GM18868 (cell line): ENCODE results near the gene CCDC14.
"Not testable (repeated sequence)": the region's sequence is repeated elsewhere in the genome, so short reads cannot be mapped to it uniquely, and the experiment has no call there.

Experiments used
- ATAC-seq: cut with Tn5 transposase; IDR thresholded peaks from one replicate; pipeline ENCODE4 v1.9.1; 2021; ENCODE audit warnings: mild to moderate bottlenecking, moderate library complexity; ENCODE audit not compliant: unreplicated experiment

Gene CCDC14

DNA sequence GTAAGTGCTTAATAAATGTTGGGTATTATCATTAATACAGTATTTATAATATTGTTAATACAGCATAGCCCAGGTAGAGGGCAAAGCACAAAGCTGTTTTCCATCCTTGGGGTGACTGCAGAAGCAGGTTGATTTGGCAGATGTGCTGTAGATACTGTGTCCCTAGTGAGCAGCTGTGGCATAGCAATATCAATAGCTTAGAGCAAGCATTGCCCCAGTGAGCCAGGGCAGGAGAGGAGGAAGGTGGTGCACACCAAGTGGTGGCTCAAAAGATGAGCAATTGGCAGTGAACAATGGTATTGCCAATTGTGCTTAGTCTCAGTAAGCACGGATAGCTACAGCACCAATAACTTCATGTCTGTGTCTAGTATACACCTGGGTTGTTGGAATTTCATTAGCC lies 5.8 kb upstream of the CCDC14 start:
- not testable (repeated sequence) for ATAC-seq

DNA sequence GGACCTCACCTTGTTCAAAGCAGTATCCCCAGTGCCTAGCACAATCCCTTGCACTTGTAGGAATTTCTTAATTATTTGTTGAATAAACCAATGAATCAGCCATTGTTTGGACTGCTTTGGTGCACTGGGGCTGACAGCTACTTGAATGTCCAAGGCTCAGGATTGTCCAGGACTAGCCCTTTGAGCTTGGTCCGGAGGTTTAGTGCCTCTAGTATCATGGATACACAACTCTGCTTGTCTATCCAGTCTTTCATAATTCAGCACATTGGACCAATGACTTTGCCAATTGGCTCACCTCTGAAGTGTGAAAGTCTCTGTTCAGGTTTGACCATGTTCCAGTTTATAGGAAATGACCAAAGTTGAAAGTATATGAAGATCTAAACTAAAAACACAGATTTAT lies 3.8 kb upstream of the CCDC14 start:
- ATAC-seq, result not testable (repeated sequence)

DNA sequence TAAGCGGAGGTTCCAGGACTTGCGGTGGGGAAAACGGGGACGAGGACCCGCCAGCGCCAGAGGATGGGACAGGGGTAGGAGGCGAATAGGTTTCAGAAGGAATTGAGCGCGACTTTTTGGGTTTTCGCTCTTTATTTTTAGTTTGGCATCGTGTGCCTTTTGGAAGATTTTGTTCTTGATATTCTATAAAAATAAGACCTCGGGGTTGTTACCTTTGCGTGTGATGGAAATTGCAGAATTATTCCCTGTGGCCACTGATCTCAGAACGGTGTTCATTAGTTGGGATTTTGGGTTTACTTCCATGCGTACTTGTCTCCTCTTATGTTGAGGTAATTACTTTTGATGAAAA lies 453 bp upstream of the CCDC14 start:
- ATAC-seq, result no peak

DNA sequence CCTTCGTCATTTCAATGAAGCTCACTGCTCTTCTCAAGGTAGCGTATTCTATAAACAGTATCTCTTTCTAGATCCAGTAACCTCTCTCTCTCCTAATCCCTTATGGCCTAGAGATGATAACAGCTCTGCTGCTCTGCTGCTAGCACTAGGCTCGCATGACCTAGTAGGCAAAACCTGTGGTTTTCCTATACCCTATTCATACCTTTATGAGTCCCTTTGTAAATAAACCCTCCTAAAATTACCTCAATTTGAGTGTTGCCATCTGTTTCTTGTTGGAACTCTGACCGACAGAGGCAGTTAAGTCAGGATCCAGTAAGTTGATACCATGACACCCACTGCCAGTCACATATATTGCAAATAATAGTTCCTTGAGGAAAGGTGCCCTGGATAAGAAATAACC lies 7.3 kb downstream of the CCDC14 start:
- ATAC-seq, result peak; percentile 92

DNA sequence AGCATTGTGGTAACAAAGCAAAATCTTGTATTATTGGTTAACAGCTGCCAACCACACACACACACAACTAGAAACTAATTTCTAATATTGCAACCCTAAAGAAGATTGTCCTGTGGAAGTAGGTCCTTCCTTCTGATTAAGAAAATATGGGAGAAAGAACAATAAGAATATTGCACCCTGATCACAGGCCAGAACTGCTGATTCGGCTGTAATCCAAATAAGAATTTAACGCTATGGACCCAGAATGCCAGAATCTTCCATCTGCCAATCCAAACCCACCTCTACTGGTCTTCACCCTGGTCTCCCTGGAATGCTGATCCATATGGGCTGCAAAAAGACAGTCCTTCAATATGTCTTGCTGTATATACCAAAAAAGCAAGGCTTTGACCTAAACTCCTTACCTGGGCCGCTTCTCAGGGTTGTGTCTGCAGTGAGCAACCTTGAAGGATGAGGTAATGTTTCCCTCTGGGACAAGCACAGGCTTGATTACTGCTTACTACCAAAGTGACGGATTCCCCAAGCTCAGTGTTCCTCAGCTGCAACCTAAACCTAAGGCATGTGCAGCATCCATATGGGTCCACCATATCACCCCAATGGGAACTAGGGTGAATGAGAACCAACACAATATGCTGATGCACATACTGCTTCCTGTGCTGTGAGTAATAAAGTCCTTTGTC lies 8.0 kb downstream of the CCDC14 start:
- peak; percentile 50 for ATAC-seq

DNA sequence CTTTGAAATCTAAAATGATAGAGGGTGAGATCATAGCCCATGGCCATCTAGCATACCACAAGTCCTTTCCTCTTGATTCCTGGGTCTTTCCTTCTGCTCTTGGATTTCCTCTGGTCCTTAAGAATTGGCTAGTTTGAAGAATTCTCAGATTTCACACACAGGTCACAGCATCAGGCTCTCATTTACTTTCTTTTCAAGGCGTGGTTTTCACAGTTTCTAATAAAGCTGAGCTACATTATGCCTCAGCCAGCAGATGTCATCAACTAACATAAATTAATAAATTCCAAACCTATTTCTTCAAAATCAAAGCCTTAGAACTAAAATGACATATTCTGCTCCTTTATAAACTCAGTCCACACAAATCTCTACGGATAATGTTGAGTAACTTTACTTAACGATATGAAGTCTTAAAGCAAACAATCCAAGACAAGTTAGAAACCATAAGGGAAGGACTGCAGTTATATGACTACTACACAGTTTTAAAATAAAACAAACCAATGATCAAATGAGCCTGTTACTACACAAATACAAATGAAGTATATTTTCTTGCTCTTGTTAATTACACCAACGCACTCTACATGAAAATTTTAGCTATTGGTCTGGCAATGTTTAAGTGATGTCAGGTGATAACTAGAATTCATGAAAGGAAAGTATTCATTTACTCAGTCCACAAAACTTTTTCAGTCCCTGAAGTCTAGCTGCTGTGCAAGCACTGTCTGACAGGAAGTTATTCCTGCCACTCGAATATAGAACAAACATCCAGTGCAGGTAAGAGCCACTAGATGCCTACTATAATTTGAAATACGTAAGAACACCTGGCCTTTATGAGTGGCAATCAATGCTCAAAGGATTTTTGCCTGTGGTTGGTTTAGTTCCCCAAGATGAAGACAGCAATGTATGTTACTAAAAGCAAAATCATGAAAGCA lies 9.2 kb downstream of the CCDC14 start:
- ATAC-seq, result no peak

DNA sequence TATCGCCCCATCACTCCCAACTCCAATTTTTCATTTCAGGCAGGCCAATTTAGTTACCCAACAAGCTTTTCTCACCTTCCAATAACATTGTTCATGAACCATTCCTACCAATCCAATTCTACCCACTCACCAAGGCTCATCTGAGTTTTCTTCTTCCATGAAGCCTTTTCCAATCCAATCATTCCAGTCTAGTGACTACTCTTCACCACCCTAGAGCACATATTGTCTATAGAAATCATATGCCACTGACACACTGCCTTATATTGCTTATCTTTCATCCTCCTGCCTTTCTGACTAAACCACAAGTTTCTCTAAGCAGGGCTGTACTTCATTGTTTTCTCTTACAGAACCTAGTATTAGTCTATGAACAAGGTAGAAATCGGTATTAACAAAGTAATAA lies 11.4 kb downstream of the CCDC14 start:
- ATAC-seq, result no peak

DNA sequence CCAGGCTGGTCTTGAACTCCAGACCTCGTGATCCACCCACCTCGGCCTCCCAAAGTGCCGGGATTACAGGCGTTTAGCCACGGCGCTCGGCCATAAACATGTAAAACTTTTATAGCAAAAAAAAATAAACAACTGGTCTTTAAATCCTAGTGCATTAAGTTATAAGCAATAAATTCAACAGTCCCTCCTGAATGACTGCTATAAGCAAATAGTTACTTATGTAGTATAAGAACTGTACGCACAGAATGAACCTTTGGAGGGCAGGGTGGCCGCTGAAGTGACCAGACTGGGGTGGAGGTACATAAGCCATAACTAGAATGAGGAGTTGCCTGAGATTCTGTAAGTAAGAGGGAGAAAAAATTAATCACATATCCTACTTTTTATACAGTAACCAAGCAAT lies 12.6 kb downstream of the CCDC14 start:
- no peak for ATAC-seq

DNA sequence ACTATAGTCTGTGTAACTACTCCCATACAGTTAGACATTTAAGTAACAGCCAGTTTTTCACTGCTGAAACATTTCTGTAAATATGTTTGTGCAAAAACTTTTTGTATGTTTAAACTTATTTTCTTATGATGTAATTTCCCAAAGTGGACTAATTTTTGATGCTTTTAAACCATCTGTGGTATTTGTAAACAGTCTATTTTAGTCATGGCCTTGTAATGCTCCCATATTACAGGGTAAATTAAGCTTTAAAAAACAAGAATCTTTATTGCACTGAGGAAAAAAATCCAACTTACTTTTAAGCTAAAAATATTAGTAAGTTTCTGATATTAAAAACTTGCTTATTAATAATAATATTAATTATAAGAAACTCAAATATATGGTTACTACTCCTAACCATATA lies 13.5 kb downstream of the CCDC14 start:
- no peak for ATAC-seq

DNA sequence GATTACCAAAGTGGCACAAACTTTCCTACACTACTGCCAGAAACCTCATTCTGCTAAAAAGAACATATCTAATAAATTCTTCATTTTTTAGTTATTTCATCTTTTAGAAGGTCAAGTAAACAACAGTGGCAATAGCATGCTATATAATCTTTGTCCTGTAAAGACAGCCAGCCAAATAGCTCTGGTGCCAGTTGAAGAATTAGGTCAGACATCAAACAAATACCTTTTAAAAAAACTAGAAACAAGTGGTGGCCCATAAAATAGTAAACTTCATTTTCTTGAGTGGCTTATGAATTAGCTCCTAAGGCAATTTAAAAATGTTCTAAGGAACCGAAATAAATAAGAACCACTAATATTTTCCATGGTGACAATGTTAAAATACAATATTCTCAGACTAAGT lies 19.5 kb downstream of the CCDC14 start:
- no peak for ATAC-seq

DNA sequence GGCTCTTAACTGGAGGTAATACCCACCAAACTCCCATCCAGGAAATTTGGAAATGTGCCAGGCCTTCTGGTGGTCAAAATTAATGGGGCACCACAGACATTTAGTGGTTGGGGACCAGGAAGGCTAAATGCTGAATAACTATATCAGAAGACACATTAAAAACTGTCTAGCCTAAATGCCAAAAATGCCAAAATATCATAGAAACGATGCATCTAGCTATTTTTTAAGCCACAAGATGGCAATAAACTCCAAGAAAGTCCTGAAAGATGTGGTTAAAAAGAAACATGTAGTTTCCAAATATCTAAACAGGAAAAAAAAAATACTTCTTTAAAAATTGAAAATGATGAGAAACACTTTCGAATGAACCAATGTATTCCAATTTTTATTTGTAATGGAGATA lies 19.9 kb downstream of the CCDC14 start:
- ATAC-seq, result no peak

DNA sequence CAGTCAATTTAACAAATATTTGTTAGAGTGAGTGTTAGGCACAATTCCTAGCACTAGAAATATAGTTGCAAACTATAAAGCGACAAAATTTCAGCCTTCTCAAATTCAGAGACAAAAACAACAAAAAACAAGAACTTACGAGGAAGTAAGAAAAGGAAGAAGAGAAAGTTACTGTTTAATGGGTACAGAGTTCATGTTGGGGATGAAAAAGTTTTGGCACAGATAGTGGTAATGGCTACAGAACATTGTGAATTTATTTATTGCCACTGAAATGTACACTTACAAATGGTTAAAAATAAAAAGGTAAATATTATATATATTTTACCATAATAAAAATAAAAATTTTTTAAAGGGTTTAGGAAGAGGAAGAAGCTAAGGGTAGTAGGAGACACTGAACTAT lies 21.3 kb downstream of the CCDC14 start:
- no peak for ATAC-seq

DNA sequence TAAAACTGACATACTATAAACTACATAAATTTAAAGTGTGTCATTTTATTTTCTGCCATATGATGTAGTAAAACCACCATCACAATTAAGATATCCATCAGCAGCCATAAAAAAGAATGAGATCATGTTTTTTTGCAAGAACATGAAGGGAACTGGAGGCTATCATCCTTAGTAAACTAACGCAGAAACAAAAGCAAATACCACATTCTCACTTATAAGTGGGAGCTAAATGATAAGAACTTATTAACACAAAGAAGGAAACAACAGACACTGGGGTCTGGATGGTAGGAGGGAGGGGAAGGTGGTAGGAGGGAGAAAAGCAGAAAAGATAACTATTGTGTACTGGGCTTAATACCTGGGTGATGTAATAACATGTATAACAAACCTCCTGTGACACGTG lies 24.6 kb downstream of the CCDC14 start:
- no peak for ATAC-seq

DNA sequence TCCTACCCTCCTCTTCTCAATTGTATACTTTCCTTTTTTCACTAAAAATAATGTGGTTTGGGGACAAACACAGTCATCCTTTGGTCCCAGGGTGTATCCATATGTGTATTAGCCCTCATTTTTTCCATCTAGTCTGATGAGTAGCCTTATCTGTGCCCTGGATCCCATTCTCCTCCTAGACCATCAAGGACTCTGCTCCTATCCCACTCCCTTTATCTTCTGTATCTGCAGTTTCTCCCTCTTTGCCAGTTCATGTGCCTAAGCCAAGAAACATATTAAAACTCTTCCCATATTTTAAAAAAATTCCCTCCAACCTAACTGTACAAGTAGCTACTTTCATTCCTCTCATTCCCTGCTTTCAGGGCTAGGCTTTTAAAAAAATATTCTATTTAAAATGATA lies 25.2 kb downstream of the CCDC14 start:
- no peak for ATAC-seq

DNA sequence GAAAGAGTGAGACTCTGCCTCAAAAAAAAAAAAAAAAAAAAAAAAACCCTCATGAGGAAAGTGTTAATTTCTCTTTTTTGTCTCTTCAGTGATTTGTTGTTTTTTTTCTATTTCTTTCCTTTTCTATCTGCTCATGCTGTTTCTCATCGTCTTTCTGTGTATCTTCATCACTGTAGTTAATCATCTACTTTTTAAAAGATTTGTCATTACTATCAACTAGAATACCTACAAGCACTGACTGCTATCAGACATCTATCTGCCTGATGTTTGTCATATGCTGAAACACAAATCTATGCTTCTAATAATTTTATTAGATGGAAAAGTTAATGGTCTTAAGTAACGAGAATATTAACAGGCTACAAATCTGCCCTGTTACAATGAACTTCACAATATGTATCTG lies 26.8 kb downstream of the CCDC14 start:
- ATAC-seq, result no peak

DNA sequence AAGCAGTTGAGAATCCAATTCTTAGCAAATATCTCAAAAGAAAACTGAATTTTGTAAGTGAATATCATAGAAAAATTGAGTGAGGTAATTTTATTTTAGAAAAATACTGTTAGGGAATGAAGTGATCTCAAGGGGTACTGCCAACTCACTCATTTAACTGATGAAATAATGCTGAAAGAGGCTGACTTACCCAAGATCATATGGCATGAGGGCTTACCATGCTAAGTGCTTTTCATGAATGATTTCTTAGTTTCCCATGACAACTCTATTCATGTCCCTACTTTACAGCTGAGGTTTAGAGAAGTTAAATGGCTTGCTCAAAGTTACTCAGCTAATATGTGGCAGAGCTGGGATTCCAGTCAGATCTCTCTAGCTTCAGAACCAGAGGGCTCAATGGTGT lies 30.6 kb downstream of the CCDC14 start:
- no peak for ATAC-seq

DNA sequence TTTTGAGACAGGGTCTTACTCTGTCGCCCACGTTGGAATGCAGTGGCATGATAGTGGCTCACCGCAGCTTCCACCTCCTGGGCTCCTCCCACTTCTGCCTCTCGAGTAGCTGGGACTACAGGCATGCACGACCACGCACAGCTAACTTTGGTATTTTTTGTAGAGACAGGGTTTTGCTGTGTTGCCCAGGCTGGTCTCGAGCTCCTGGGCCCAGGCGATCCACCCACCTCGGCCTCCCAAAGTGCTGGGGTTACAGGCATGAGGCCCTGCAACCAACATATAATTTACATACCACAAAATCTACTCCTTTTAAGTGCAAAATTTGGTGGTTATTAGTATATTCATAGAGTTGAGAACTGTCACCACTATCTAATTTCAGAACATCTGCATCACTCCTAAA lies 31.7 kb downstream of the CCDC14 start:
- no peak for ATAC-seq

DNA sequence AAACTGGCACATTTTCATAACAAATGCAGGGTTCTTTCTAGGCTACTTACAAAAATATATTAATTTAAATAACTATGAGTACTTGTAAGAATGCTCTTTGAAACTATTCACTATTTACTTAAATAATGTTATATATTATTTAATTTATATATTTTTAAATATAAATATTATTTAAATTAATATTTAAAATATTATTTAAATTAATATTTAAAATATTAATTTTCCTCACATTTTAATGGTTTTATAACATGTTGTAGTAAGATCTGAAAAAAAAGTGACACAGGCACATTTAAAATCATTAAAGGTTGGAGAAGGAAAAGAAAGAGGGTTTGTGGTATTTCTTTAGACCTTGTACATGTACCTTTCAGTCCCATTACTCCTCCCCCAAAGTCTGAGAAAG lies 34.6 kb downstream of the CCDC14 start:
- no peak for ATAC-seq

DNA sequence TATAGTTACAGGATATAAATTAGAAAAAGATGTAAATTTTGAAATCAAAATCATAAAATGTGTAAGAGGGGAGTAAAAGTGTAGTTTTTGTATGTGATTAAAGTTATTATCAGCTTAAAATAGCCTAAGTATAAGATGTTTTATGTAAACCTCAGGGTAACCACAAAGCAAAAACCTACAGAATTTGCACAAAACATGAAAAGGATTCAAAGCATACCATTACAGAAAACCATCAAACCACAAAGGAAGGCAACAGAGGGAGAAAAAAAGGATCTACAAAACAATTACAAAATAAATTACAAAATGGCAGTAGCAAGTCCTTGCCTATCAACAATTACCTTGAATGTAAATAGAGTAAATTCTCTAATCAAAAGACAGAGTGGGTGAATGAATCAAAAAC lies 40.2 kb downstream of the CCDC14 start:
- no peak for ATAC-seq

DNA sequence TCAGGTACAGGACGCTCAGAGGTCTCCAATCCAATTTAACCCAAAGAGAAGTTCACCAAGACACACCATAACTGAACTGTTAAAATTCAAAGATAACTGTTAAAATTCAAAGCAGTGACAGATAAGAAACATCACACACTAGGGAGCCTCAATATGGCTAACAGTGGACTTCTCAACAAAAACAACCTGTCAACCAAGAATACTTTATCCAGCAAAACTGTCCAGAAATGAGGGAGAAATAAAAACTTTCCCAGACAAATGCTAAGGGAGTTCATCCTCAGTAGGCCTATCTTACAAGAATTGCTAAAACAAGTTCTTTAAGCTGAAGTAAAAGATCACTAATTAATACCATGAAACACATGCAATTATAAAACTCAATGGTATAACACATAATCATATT lies 40.6 kb downstream of the CCDC14 start:
- no peak for ATAC-seq

DNA sequence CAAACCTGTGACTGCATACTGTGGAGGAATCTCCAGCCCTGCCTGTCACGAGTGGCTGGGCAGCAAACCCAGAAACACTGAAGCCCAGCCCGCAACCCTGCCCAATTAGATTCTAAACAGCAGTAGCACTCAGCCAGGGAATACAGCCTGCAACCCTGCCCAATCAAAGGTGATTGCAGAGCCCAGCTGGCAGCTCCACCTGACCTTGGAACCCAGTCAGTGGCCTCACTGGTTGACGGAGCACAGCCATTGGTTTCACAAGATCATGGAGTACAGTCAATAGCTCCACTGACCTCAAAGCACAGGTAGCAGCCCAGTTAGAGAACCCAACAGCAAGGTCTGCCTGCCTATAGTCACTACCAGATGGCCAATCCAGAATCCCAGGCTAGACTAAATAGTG lies 41.7 kb downstream of the CCDC14 start:
- no peak for ATAC-seq

DNA sequence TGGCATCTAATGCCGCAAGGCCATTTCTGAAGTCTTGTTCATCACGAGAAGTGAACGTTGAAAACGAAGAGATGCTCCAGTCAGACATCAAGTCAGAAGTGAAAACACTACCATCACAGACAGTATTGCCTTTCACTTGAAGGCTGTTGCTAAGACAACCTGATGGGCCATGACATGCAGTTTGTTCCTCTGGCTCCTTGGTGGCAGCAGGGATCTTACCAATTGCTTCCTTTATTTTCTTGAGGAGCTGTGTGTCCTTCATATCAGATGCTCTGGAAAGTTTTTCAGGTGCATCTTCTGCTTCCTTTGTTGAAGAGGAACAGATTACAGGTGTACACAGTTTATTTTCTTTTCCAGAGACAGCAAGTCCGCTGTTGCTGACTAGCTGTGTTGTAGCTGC lies 46.2 kb downstream of the CCDC14 start:
- ATAC-seq, result no peak

DNA sequence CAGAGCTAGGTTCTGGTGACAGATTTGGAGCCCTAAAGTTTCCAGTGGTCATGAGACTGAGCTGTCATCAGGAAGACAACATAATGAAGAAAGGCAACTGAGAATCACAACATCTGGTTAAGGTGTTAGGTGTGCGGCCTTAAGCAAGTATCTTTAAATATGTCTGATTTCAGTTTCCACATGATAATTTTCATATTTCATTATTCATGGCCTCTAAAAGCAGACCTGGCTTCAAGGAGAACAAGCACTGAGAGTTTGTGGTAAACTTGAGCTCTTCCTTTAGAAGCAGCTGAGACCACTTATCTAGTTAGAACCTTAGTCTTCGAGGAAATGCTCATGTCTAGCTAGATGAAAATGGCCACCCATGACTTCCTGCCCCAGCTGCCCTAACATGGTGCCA lies 51.2 kb downstream of the CCDC14 start:
- ATAC-seq, result peak; percentile 40
